ENCODE results near the gene SERPINC1.
"Not testable (repeated sequence)": the region's sequence is repeated elsewhere in the genome, so short reads cannot be mapped to it uniquely, and the experiment has no call there.

The SERPINC1 gene

GRCh38 chr1:173893611-173894010 lies 23.5 kb downstream of the SERPINC1 start:
- no peak for DNase-seq (ENCODE audit: low read depth)
- TF ChIP-seq CTCF (IDR thresholded peaks at IDR 0.05; ENCODE audit: low read length, missing control alignments): no peak
- H3K4me3 ChIP-seq (replicated peaks; ENCODE audit: low read depth, low read length): no peak overlapping the region

GRCh38 chr1:173889885-173890284 lies 27.2 kb downstream of the SERPINC1 start:
- H3K4me3 ChIP-seq (replicated peaks; ENCODE audit: low read depth, low read length): no peak overlapping the region
- TF ChIP-seq CTCF (IDR thresholded peaks at IDR 0.05; ENCODE audit: low read length, missing control alignments): no peak
- DNase-seq (ENCODE audit: low read depth): no peak

- DNase-seq (ENCODE audit: low read depth): no peak
- no peak for TF ChIP-seq CTCF (IDR thresholded peaks at IDR 0.05; ENCODE audit: low read length, missing control alignments)
- H3K4me3 ChIP-seq (replicated peaks; ENCODE audit: low read depth, low read length): no peak overlapping the region
Measured at GRCh38 chr1:173888749-173889148, 28.4 kb downstream of the SERPINC1 start.

GRCh38 chr1:173887627-173888026 lies 29.5 kb downstream of the SERPINC1 start:
- no peak overlapping the region for H3K4me3 ChIP-seq (replicated peaks; ENCODE audit: low read depth, low read length)
- TF ChIP-seq CTCF (IDR thresholded peaks at IDR 0.05; ENCODE audit: low read length, missing control alignments): no peak
- no peak for DNase-seq (ENCODE audit: low read depth)

- H3K4me3 ChIP-seq (replicated peaks; ENCODE audit: low read depth, low read length): no peak overlapping the region
- TF ChIP-seq CTCF (IDR thresholded peaks at IDR 0.05; ENCODE audit: low read length, missing control alignments): no peak
- DNase-seq (ENCODE audit: low read depth): no peak
Measured at GRCh38 chr1:173886746-173887611, 30.1 kb downstream of the SERPINC1 start.

- no peak for DNase-seq (ENCODE audit: low read depth)
- no peak overlapping the region for H3K4me3 ChIP-seq (replicated peaks; ENCODE audit: low read depth, low read length)
- no peak for TF ChIP-seq CTCF (IDR thresholded peaks at IDR 0.05; ENCODE audit: low read length, missing control alignments)
Measured at GRCh38 chr1:173884701-173885100, 32.4 kb downstream of the SERPINC1 start.

- not testable (repeated sequence) for DNase-seq (ENCODE audit: low read depth); H3K4me3 ChIP-seq (replicated peaks; ENCODE audit: low read depth, low read length)
Measured at GRCh38 chr1:173881117-173881516, 36.0 kb downstream of the SERPINC1 start.

All from fibroblast of pulmonary artery (primary cell).